Ishikawa (cell line): ENCODE results near the gene IL20RB.

Experiments
- CEBPB ChIP-seq: IDR thresholded peaks from 2 replicates; pipeline ENCODE4 v1.6.1; 2012
- EP300 ChIP-seq: IDR thresholded peaks from 2 replicates; pipeline ENCODE4 v1.6.1; 2012; ENCODE audit warnings: borderline replicate concordance
- FOXM1 ChIP-seq: IDR thresholded peaks from 2 replicates; pipeline ENCODE4 v1.6.1; 2012; ENCODE audit warnings: low read depth, borderline replicate concordance
- NFIC ChIP-seq: IDR thresholded peaks from 2 replicates; pipeline ENCODE4 v1.6.1; 2012
- RAD21 ChIP-seq: IDR thresholded peaks from 2 replicates; pipeline ENCODE4 v1.6.1; 2012; ENCODE audit warnings: low read depth
- TAF1 ChIP-seq: IDR thresholded peaks from 2 replicates; pipeline ENCODE4 v1.6.1; 2012; ENCODE audit warnings: low read depth, mild to moderate bottlenecking
- TCF12 ChIP-seq: IDR thresholded peaks from 2 replicates; pipeline ENCODE4 v1.6.1; 2012; ENCODE audit warnings: low read depth
- YY1 ChIP-seq: IDR thresholded peaks from 2 replicates; pipeline ENCODE4 v1.6.1; 2012; ENCODE audit warnings: low read depth
- ZBTB7A ChIP-seq: IDR thresholded peaks from 2 replicates; pipeline ENCODE4 v1.6.1; 2012; ENCODE audit warnings: low read depth
- TF ChIP-seq, protein P1 (sequence below): IDR thresholded peaks from 2 replicates; pipeline ENCODE4 v1.6.1; 2012; ENCODE audit warnings: low read depth, mild to moderate bottlenecking
- TF ChIP-seq, protein P2 (sequence below): IDR thresholded peaks from 2 replicates; pipeline ENCODE4 v1.6.1; 2012

DNA sequence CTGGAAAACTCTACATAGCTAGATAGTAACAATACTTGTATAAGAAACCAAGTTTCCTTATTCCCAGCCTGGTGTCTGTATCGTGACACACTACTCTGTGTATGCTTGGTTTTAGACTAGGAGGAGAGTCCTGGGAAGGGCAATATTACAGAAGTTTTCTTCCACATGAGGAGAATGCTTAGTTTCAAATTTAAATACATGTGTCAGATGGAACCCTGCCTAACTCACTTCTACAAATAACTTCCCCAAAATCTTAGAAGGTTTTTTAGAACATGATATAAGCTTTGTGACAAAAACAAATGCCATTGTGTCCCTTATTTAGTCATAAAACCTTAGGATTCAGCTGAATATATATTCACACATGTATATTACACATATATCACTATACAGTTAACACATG is 7.2 kb upstream of the IL20RB start:
- TF ChIP-seq, protein P1, sequence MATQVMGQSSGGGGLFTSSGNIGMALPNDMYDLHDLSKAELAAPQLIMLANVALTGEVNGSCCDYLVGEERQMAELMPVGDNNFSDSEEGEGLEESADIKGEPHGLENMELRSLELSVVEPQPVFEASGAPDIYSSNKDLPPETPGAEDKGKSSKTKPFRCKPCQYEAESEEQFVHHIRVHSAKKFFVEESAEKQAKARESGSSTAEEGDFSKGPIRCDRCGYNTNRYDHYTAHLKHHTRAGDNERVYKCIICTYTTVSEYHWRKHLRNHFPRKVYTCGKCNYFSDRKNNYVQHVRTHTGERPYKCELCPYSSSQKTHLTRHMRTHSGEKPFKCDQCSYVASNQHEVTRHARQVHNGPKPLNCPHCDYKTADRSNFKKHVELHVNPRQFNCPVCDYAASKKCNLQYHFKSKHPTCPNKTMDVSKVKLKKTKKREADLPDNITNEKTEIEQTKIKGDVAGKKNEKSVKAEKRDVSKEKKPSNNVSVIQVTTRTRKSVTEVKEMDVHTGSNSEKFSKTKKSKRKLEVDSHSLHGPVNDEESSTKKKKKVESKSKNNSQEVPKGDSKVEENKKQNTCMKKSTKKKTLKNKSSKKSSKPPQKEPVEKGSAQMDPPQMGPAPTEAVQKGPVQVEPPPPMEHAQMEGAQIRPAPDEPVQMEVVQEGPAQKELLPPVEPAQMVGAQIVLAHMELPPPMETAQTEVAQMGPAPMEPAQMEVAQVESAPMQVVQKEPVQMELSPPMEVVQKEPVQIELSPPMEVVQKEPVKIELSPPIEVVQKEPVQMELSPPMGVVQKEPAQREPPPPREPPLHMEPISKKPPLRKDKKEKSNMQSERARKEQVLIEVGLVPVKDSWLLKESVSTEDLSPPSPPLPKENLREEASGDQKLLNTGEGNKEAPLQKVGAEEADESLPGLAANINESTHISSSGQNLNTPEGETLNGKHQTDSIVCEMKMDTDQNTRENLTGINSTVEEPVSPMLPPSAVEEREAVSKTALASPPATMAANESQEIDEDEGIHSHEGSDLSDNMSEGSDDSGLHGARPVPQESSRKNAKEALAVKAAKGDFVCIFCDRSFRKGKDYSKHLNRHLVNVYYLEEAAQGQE = no peak
- TF ChIP-seq EP300 = no peak
- no peak for TF ChIP-seq RAD21
- TF ChIP-seq YY1 = no peak
- TF ChIP-seq, protein P2, sequence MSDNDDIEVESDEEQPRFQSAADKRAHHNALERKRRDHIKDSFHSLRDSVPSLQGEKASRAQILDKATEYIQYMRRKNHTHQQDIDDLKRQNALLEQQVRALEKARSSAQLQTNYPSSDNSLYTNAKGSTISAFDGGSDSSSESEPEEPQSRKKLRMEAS = no peak
- TF ChIP-seq TAF1 = no peak
- TF ChIP-seq FOXM1 = no peak
- no peak for TF ChIP-seq CEBPB
- TF ChIP-seq NFIC = no peak
- TF ChIP-seq ZBTB7A = no peak
- TF ChIP-seq TCF12 = no peak
